ENCODE data around the gene SLC25A18. TPM values are rescaled to one million over a fixed set of nuclear protein-coding genes. Genes with fewer than 3 reads are reported as not detected.

The SLC25A18 gene
- total and polyA plus RNA-seq, 2 of the 8 experiments (the other 6 are each of a cell fraction or from before 2014, with no cell fraction given): 2.8 to 2.9 TPM

- Histone ChIP-seq H2BK120ac (replicated peaks; ENCODE audit: low read depth, low read length) (peak overlapping the region; percentile 1), H3K79me1 (ENCODE audit: low read depth, low read length) (no peaks in the 10 kb centered on the region), H3K4me1 (replicated peaks in 1 of 4; ENCODE audit: control insufficient read depth in 3 of 4, insufficient read depth in 4 of 4, low read length in 3 of 4) (peaks cover 10 to 20% (median 15%) of the 10 kb centered on the region in 4 experiments; a peak in 6 of 7 replicates), H4K5ac (ENCODE audit: insufficient read length, low read depth, low read length) (no peak overlapping the region), H3K9me3 (ENCODE audit: insufficient read depth in 2 of 2, low read depth in 1 of 2, low read length in 1 of 2) (peaks cover 0 to 3% of the 10 kb centered on the region in 2 experiments; a peak in 2 of 4 replicates), H3K14ac (ENCODE audit: insufficient read length) (no peak overlapping the region), H4K91ac (replicated peaks; ENCODE audit: insufficient read length, low read length) (peak overlapping the region; percentile 2), H3K4me3 (ENCODE audit: extremely low read depth in 1 of 4, insufficient read depth in 2 of 4, low read depth in 3 of 4, low read length in 4 of 4) (no peak overlapping the region), H3K18ac (ENCODE audit: extremely low read depth, low read length) (peak overlapping the region; percentile 42; the same call in 1 of the 2 replicates), H4K20me1 (replicated peaks in 1 of 2; ENCODE audit: control insufficient read depth in 1 of 2, insufficient read depth in 2 of 2, low read length in 2 of 2) (no peaks in the 10 kb centered on the region), H2AFZ (ENCODE audit: low read length) (no peak overlapping the region), H2BK15ac (ENCODE audit: low read length) (no peak overlapping the region), H3K4me2 (ENCODE audit: insufficient read depth in 1 of 2, low read depth in 2 of 2, low read length in 2 of 2) (peak overlapping the region; percentile 58 to 62; a peak in 3 of 4 replicates), H2BK20ac (ENCODE audit: low read length) (no peak overlapping the region), H2BK12ac (ENCODE audit: low read depth, low read length) (peak overlapping the region; percentile 62; the same call in 1 of the 2 replicates), H3K79me2 (ENCODE audit: control insufficient read depth in 1 of 2, insufficient read depth in 2 of 2, low read length in 2 of 2) (no peaks in the 10 kb centered on the region), H2BK5ac (ENCODE audit: low read depth, low read length) (peak overlapping the region; percentile 81; the same call in 1 of the 2 replicates), H4K8ac (ENCODE audit: extremely low read depth, insufficient read depth, low read length) (no peak overlapping the region), H3K4ac (replicated peaks; ENCODE audit: insufficient read length, low read depth, low read length) (no peak overlapping the region), H3K27ac (ENCODE audit: low read depth, low read length) (peak overlapping the region; percentile 28; the same call in 1 of the 2 replicates), H3K23ac (ENCODE audit: insufficient read length) (no peak overlapping the region), H3K36me3 (ENCODE audit: control insufficient read depth in 2 of 4, insufficient read depth in 4 of 4, low read length in 3 of 4) (peaks cover 4 to 10% (median 7%) of the 10 kb centered on the region in 4 experiments; a peak in 7 of 8 replicates), H3K9ac (replicated peaks in 1 of 4; ENCODE audit: extremely low read depth in 1 of 4, low read depth in 3 of 4, low read length in 3 of 4) (no peak overlapping the region), H3K23me2 (ENCODE audit: low read depth, low read length) (no peaks in the 10 kb centered on the region), H2AK5ac (ENCODE audit: low read depth, low read length) (no peak overlapping the region; the same call in 1 of the 2 replicates), H3K27me3 (replicated peaks in 1 of 4; ENCODE audit: control insufficient read depth in 3 of 4, extremely low read depth in 1 of 4, insufficient read depth in 3 of 4, low read length in 3 of 4) (no peaks in the 10 kb centered on the region), H3K56ac (replicated peaks; ENCODE audit: insufficient read length, low read depth, low read length) (no peak overlapping the region)
- 94% methylated on average over 11 of the region's 11 CpGs; no CpG with 5 or more reads in 1 of the 2 experiments for WGBS, 2 experiments (ENCODE audit: extremely low coverage in 1 of 2, insufficient coverage in 1 of 2, insufficient read length in 1 of 2, insufficient replicate concordance in 2 of 2, low coverage in 1 of 2, low lambda C conversion rate in 2 of 2, missing lambda C conversion rate in 1 of 2)
- CTCF ChIA-PET (ENCODE audit: partially characterized antibody): interaction anchor here (0.5 to 1.8 kb wide), 8 partner anchors 18 to 250 kb away, joined by 3 to 6 read pairs (median 4); no protein-coding TSS in a partner anchor
- DNase-seq (ENCODE audit: low read depth in 1 of 2, low spot score in 2 of 2) (no peak), FAIRE-seq (peak; percentile 76)
- TF ChIP-seq TAF7 (optimal IDR thresholded peaks at IDR 0.05; ENCODE audit: borderline replicate concordance, low read depth, low read length) (no peak), POLR2A (IDR thresholded peaks at IDR 0.05; ENCODE audit: control extremely low read depth in 1 of 2, low read depth in 2 of 2, low read length in 2 of 2) (0 out of 3 replicates have a peak, but pooled peaks of 1 of the 2 experiments have one; percentile 11), BACH1 (IDR thresholded peaks at IDR 0.05; ENCODE audit: low read length) (no peak), POLR2AphosphoS5 (IDR thresholded peaks at IDR 0.05; ENCODE audit: low read depth, low read length) (peak; percentile 19; the same call in 1 of the 2 replicates), NRF1 (IDR thresholded peaks at IDR 0.05; ENCODE audit: low read depth, low read length) (no peak), SP4 (IDR thresholded peaks at IDR 0.05; ENCODE audit: low read length) (no peak), CEBPB (IDR thresholded peaks at IDR 0.05; ENCODE audit: low read depth, low read length) (no peak), TEAD4 (IDR thresholded peaks at IDR 0.05; ENCODE audit: low read depth, low read length) (no peak)
- POLR2A ChIA-PET (ENCODE audit: partially characterized antibody): interaction anchor here (0.6 to 5.3 kb wide), 7 partner anchors 13 to 432 kb away, joined by 3 to 18 read pairs (median 3); partner anchors contain the start of gene BCL2L13
These were observed 666 bp downstream of the SLC25A18 start for GRCh38 chr22:17563936-17564391.
